ENCODE results near the gene CCNI2. TPM values are rescaled to one million over a fixed set of nuclear protein-coding genes. Genes with fewer than 3 reads are reported as not detected.

Gene CCNI2
- total and polyA plus RNA-seq, 10 of the 15 experiments (the other 5 are each of a cell fraction or from before 2014, with no cell fraction given), result 1.8 to 8.0 (median 3.2) TPM

Other genes starting within 250 kb of the CCNI2 start
Only the 7 nearest of the 12 such genes appear.
- 0.05 and 0.40 TPM in 2 replicates for gene IL13, start 89.3 kb upstream of the CCNI2 start, total RNA-seq (2014; rRNA removed)
- not detected in 2 replicates for gene IL13, start 89.3 kb upstream of the CCNI2 start, total RNA-seq (2014; rRNA removed; fragmentation: Illumina TruSeq; extraction: Trizol)
- gene IL13, start 89.3 kb upstream of the CCNI2 start, total RNA-seq (2021), result not detected in 2 replicates
- gene IL13, start 89.3 kb upstream of the CCNI2 start, polyA plus RNA-seq (2011; rRNA removed), result 0.11 and 0.13 TPM in 2 replicates
- gene IL13, start 89.3 kb upstream of the CCNI2 start, polyA plus RNA-seq (2014; fragmentation: Illumina TruSeq; extraction: Trizol), result 0.06 TPM in 1 of 2 replicates, not detected in the other
- not detected for gene IL13, start 89.3 kb upstream of the CCNI2 start, polyA plus RNA-seq (2014; fragmentation: Nextera tagmentation; extraction: Ambion mirVana)
- gene IL13, start 89.3 kb upstream of the CCNI2 start, polyA plus RNA-seq (2014; rRNA removed), result 0.10 and 0.11 TPM in 2 replicates
- gene IL13, start 89.3 kb upstream of the CCNI2 start, polyA plus RNA-seq (2016; fragmentation: Nextera tagmentation; extraction: Ambion mirVana), result not detected
- not detected in 2 replicates for gene IL4, start 73.4 kb upstream of the CCNI2 start, total RNA-seq (2014; rRNA removed)
- gene IL4, start 73.4 kb upstream of the CCNI2 start, total RNA-seq (2014; rRNA removed; fragmentation: Illumina TruSeq; extraction: Trizol), result not detected in 2 replicates
- not detected in 2 replicates for gene IL4, start 73.4 kb upstream of the CCNI2 start, total RNA-seq (2021)
- 0.80 and 1.1 TPM in 2 replicates for gene IL4, start 73.4 kb upstream of the CCNI2 start, polyA plus RNA-seq (2011; rRNA removed)
- gene IL4, start 73.4 kb upstream of the CCNI2 start, polyA plus RNA-seq (2014; fragmentation: Illumina TruSeq; extraction: Trizol), result not detected in 2 replicates
- under 1 TPM; 0.20 to 0.50 TPM for gene IL4, start 73.4 kb upstream of the CCNI2 start, polyA plus RNA-seq (2014; fragmentation: Nextera tagmentation; extraction: Ambion mirVana)
- gene IL4, start 73.4 kb upstream of the CCNI2 start, polyA plus RNA-seq (2014; rRNA removed), result not detected in 2 replicates
- not detected for gene IL4, start 73.4 kb upstream of the CCNI2 start, polyA plus RNA-seq (2016; fragmentation: Nextera tagmentation; extraction: Ambion mirVana)
- 3.8 and 4.6 TPM in 2 replicates for gene KIF3A, start 9.9 kb upstream of the CCNI2 start, total RNA-seq (2014; rRNA removed)
- gene KIF3A, start 9.9 kb upstream of the CCNI2 start, total RNA-seq (2014; rRNA removed; fragmentation: Illumina TruSeq; extraction: Trizol), result 12.3 and 14.9 TPM in 2 replicates
- gene KIF3A, start 9.9 kb upstream of the CCNI2 start, total RNA-seq (2021), result 8.7 and 9.3 TPM in 2 replicates
- gene KIF3A, start 9.9 kb upstream of the CCNI2 start, polyA plus RNA-seq (2011; rRNA removed), result 36.5 and 65.9 TPM in 2 replicates
- 10.7 and 14.1 TPM in 2 replicates for gene KIF3A, start 9.9 kb upstream of the CCNI2 start, polyA plus RNA-seq (2014; fragmentation: Illumina TruSeq; extraction: Trizol)
- 1 to 10 TPM; 2.7 to 3.0 TPM for gene KIF3A, start 9.9 kb upstream of the CCNI2 start, polyA plus RNA-seq (2014; fragmentation: Nextera tagmentation; extraction: Ambion mirVana)
- gene KIF3A, start 9.9 kb upstream of the CCNI2 start, polyA plus RNA-seq (2014; rRNA removed), result 4.7 and 6.7 TPM in 2 replicates
- 10 to 100 TPM; 11.5 to 12.1 TPM for gene KIF3A, start 9.9 kb upstream of the CCNI2 start, polyA plus RNA-seq (2016; fragmentation: Nextera tagmentation; extraction: Ambion mirVana)
- 31.0 and 35.7 TPM in 2 replicates for gene SEPTIN8, start 29.8 kb downstream of the CCNI2 start, total RNA-seq (2014; rRNA removed)
- gene SEPTIN8, start 29.8 kb downstream of the CCNI2 start, total RNA-seq (2014; rRNA removed; fragmentation: Illumina TruSeq; extraction: Trizol), result 26.5 and 27.8 TPM in 2 replicates
- gene SEPTIN8, start 29.8 kb downstream of the CCNI2 start, total RNA-seq (2021), result 39.0 and 42.0 TPM in 2 replicates
- gene SEPTIN8, start 29.8 kb downstream of the CCNI2 start, polyA plus RNA-seq (2011; rRNA removed), result 82.7 and 96.1 TPM in 2 replicates
- 40.2 and 40.7 TPM in 2 replicates for gene SEPTIN8, start 29.8 kb downstream of the CCNI2 start, polyA plus RNA-seq (2014; fragmentation: Illumina TruSeq; extraction: Trizol)
- 1 to 10 TPM; 6.1 to 7.6 TPM for gene SEPTIN8, start 29.8 kb downstream of the CCNI2 start, polyA plus RNA-seq (2014; fragmentation: Nextera tagmentation; extraction: Ambion mirVana)
- gene SEPTIN8, start 29.8 kb downstream of the CCNI2 start, polyA plus RNA-seq (2014; rRNA removed), result 33.2 and 34.7 TPM in 2 replicates
- gene SEPTIN8, start 29.8 kb downstream of the CCNI2 start, polyA plus RNA-seq (2016; fragmentation: Nextera tagmentation; extraction: Ambion mirVana), result 10 to 100 TPM; 21.8 to 21.9 TPM
- gene SOWAHA, start 65.9 kb downstream of the CCNI2 start, total RNA-seq (2014; rRNA removed), result 0.05 TPM in 1 of 2 replicates, not detected in the other
- 0.04 TPM in 1 of 2 replicates, not detected in the other for gene SOWAHA, start 65.9 kb downstream of the CCNI2 start, total RNA-seq (2014; rRNA removed; fragmentation: Illumina TruSeq; extraction: Trizol)
- gene SOWAHA, start 65.9 kb downstream of the CCNI2 start, total RNA-seq (2021), result 0.10 TPM in 1 of 2 replicates, not detected in the other
- gene SOWAHA, start 65.9 kb downstream of the CCNI2 start, polyA plus RNA-seq (2011; rRNA removed), result 0.37 TPM in 2 replicates
- gene SOWAHA, start 65.9 kb downstream of the CCNI2 start, polyA plus RNA-seq (2014; fragmentation: Illumina TruSeq; extraction: Trizol), result 0.04 and 0.10 TPM in 2 replicates
- under 1 TPM in 1 of 2 experiments, not detected in 1; 0.02 TPM for gene SOWAHA, start 65.9 kb downstream of the CCNI2 start, polyA plus RNA-seq (2014; fragmentation: Nextera tagmentation; extraction: Ambion mirVana)
- gene SOWAHA, start 65.9 kb downstream of the CCNI2 start, polyA plus RNA-seq (2014; rRNA removed), result 0.05 TPM in 1 of 2 replicates, not detected in the other
- not detected for gene SOWAHA, start 65.9 kb downstream of the CCNI2 start, polyA plus RNA-seq (2016; fragmentation: Nextera tagmentation; extraction: Ambion mirVana)
- 2.2 and 3.2 TPM in 2 replicates for gene SHROOM1, start 83.2 kb downstream of the CCNI2 start, total RNA-seq (2014; rRNA removed)
- gene SHROOM1, start 83.2 kb downstream of the CCNI2 start, total RNA-seq (2014; rRNA removed; fragmentation: Illumina TruSeq; extraction: Trizol), result 0.94 and 1.3 TPM in 2 replicates
- gene SHROOM1, start 83.2 kb downstream of the CCNI2 start, total RNA-seq (2021), result 3.2 TPM in 2 replicates
- 3.2 and 3.5 TPM in 2 replicates for gene SHROOM1, start 83.2 kb downstream of the CCNI2 start, polyA plus RNA-seq (2011; rRNA removed)
- gene SHROOM1, start 83.2 kb downstream of the CCNI2 start, polyA plus RNA-seq (2014; fragmentation: Illumina TruSeq; extraction: Trizol), result 0.52 and 1.7 TPM in 2 replicates
- gene SHROOM1, start 83.2 kb downstream of the CCNI2 start, polyA plus RNA-seq (2014; fragmentation: Nextera tagmentation; extraction: Ambion mirVana), result under 1 TPM; 0.05 to 0.31 TPM
- gene SHROOM1, start 83.2 kb downstream of the CCNI2 start, polyA plus RNA-seq (2014; rRNA removed), result 2.8 and 3.9 TPM in 2 replicates
- under 1 TPM; 0.82 to 0.83 TPM for gene SHROOM1, start 83.2 kb downstream of the CCNI2 start, polyA plus RNA-seq (2016; fragmentation: Nextera tagmentation; extraction: Ambion mirVana)
- gene GDF9, start 119.0 kb downstream of the CCNI2 start, total RNA-seq (2014; rRNA removed), result 0.16 and 0.28 TPM in 2 replicates
- 0.23 and 0.54 TPM in 2 replicates for gene GDF9, start 119.0 kb downstream of the CCNI2 start, total RNA-seq (2014; rRNA removed; fragmentation: Illumina TruSeq; extraction: Trizol)
- gene GDF9, start 119.0 kb downstream of the CCNI2 start, total RNA-seq (2021), result 0.28 and 0.85 TPM in 2 replicates
- 1.5 and 1.8 TPM in 2 replicates for gene GDF9, start 119.0 kb downstream of the CCNI2 start, polyA plus RNA-seq (2011; rRNA removed)
- gene GDF9, start 119.0 kb downstream of the CCNI2 start, polyA plus RNA-seq (2014; fragmentation: Illumina TruSeq; extraction: Trizol), result 0.53 and 1.1 TPM in 2 replicates
- under 1 TPM; 0.11 to 0.24 TPM for gene GDF9, start 119.0 kb downstream of the CCNI2 start, polyA plus RNA-seq (2014; fragmentation: Nextera tagmentation; extraction: Ambion mirVana)
- gene GDF9, start 119.0 kb downstream of the CCNI2 start, polyA plus RNA-seq (2014; rRNA removed), result 0.24 and 0.59 TPM in 2 replicates
- under 1 TPM; 0.28 to 0.39 TPM for gene GDF9, start 119.0 kb downstream of the CCNI2 start, polyA plus RNA-seq (2016; fragmentation: Nextera tagmentation; extraction: Ambion mirVana)